Measurements from ENCODE around the gene DLD. TPM values are rescaled to one million over a fixed set of nuclear protein-coding genes. Genes with fewer than 3 reads are reported as not detected.

Gene DLD
- total RNA-seq, 4 donors from 2014 or later: 46.0 to 131 (median 126) TPM

- intact Hi-C loops (cut with DNase I; ENCODE audit: low total_unique reads): loop anchor here (10.0 kb wide), 1 partner anchor 70 kb away; the partner anchor contains the start of gene LAMB1
- H3K36me3 ChIP-seq: peaks cover 0 to 21% (median 3%) of the 10 kb centered on the region in 4 donors
These were observed 44.2 kb downstream of the DLD start for GRCh38 chr7:107934991-107935770.

GRCh38 chr7:107936312-107936711 is 45.3 kb downstream of the DLD start:
- Histone ChIP-seq H3K4me1 (peaks cover 12 to 51% (median 20%) of the 10 kb centered on the region in 4 donors), H3K27ac (peak overlapping the region in 2 of 4 donors; percentile 56 to 72), H3K27me3 (no peaks in the 10 kb centered on the region), H3K9me3 (no peaks in the 10 kb centered on the region), H3K4me3 (no peak overlapping the region), H3K36me3 (peaks cover 0 to 11% (median 0%) of the 10 kb centered on the region in 4 donors)
- DNase-seq: no peak
- in situ Hi-C loops (cut with MboI; ENCODE audit: low pct_ligation_motif_present in 1 of 4, low pct_unique_long_range_greater_than_20kb in 1 of 4, low sequenced_read_pairs in 3 of 4) (no loop called here), intact Hi-C loops (cut with DNase I; ENCODE audit: low total_unique reads) (loop anchor here (10.0 kb wide), 1 partner anchor 68 kb away; the partner anchor contains the start of gene LAMB1)
- no peak for TF ChIP-seq POLR2A (IDR thresholded peaks at IDR 0.05)
- no peak for TF ChIP-seq POLR2AphosphoS5 (IDR thresholded peaks at IDR 0.05)
- no peak for TF ChIP-seq EP300 (IDR thresholded peaks at IDR 0.05; ENCODE audit: low read depth)
- TF ChIP-seq CTCF (IDR thresholded peaks at IDR 0.05): no peak
- 88 to 91% methylated on average over 2 of the region's 2 CpGs for WGBS, 2 donors (ENCODE audit: low coverage in 1 of 2)

More at GRCh38 chr7:107934991-107935770, 44.2 kb downstream of the DLD start:
- H3K9me3 ChIP-seq: no peaks in the 10 kb centered on the region
- no peak for DNase-seq
- WGBS, 2 donors (ENCODE audit: low coverage in 1 of 2): 87 to 94% methylated on average over 6 to 8 of the region's 8 CpGs
- peak overlapping the region in 3 of 4 donors; percentile 15 to 78 (median 56) for H3K27ac ChIP-seq
- in situ Hi-C loops (cut with MboI; ENCODE audit: low pct_ligation_motif_present in 1 of 4, low pct_unique_long_range_greater_than_20kb in 1 of 4, low sequenced_read_pairs in 3 of 4): no loop called here
- TF ChIP-seq POLR2A (IDR thresholded peaks at IDR 0.05) (no peak), CTCF (IDR thresholded peaks at IDR 0.05) (no peak), POLR2AphosphoS5 (IDR thresholded peaks at IDR 0.05) (no peak), EP300 (IDR thresholded peaks at IDR 0.05; ENCODE audit: low read depth) (no peak)
- H3K27me3 ChIP-seq: no peaks in the 10 kb centered on the region
- H3K4me1 ChIP-seq: peaks cover 11 to 44% (median 20%) of the 10 kb centered on the region in 4 donors
- H3K4me3 ChIP-seq: no peak overlapping the region

DNA sequence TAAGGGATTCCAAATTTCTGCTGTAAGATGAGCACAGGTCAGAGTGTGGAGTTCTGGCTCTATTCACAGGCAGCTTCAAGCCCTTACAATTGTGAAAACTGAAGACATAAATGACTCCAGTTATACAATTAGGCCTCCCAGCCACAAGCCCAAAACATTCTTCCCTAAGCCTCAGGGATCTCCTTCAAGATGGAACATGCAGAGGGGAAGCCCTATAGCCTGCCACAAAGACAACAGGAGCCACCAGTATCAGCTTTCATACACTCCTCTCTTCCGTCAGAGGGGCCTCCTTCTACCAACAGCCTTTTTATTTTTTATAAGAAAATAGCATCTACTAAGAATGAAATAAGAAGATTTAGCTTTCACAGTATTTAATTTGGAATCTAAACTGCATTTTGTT is 46.5 kb downstream of the DLD start:
- peaks cover 0 to 9% (median 0%) of the 10 kb centered on the region in 4 donors for H3K36me3 ChIP-seq
- DNase-seq: no peak
- in situ Hi-C loops (cut with MboI; ENCODE audit: low pct_ligation_motif_present in 1 of 4, low pct_unique_long_range_greater_than_20kb in 1 of 4, low sequenced_read_pairs in 3 of 4): no loop called here
- intact Hi-C loops (cut with DNase I; ENCODE audit: low total_unique reads): loop anchor here (10.0 kb wide), 1 partner anchor 67 kb away; the partner anchor contains the start of gene LAMB1
- no peaks in the 10 kb centered on the region for H3K27me3 ChIP-seq
- H3K9me3 ChIP-seq: no peaks in the 10 kb centered on the region
- H3K4me3 ChIP-seq: no peak overlapping the region
- H3K27ac ChIP-seq: peak overlapping the region; percentile 66 to 82 (median 72)
- 76 to 100% methylated on average over 1 of the region's 1 CpG for WGBS, 2 donors (ENCODE audit: low coverage in 1 of 2)
- TF ChIP-seq EP300 (IDR thresholded peaks at IDR 0.05; ENCODE audit: low read depth) (no peak), POLR2AphosphoS5 (IDR thresholded peaks at IDR 0.05) (no peak), POLR2A (IDR thresholded peaks at IDR 0.05) (no peak), CTCF (IDR thresholded peaks at IDR 0.05) (no peak)
- H3K4me1 ChIP-seq: peaks cover 6 to 45% (median 20%) of the 10 kb centered on the region in 4 donors

GRCh38 chr7:107938456-107939250 is 47.7 kb downstream of the DLD start:
- peak in 1 of 3 donors; percentile 16 for TF ChIP-seq POLR2AphosphoS5 (IDR thresholded peaks at IDR 0.05)
- TF ChIP-seq CTCF (IDR thresholded peaks at IDR 0.05): no peak
- Histone ChIP-seq H3K27me3 (no peaks in the 10 kb centered on the region), H3K4me1 (peaks cover 5 to 41% (median 18%) of the 10 kb centered on the region in 4 donors), H3K9me3 (no peaks in the 10 kb centered on the region), H3K27ac (peak overlapping the region; percentile 66 to 82 (median 72)), H3K4me3 (no peak overlapping the region), H3K36me3 (peaks cover 0 to 10% (median 1%) of the 10 kb centered on the region in 4 donors)
- no peak for DNase-seq
- intact Hi-C loops (cut with DNase I; ENCODE audit: low total_unique reads) (loop anchor here (10.0 kb wide), 1 partner anchor 66 kb away; the partner anchor contains the start of gene LAMB1), in situ Hi-C loops (cut with MboI; ENCODE audit: low pct_ligation_motif_present in 1 of 4, low pct_unique_long_range_greater_than_20kb in 1 of 4, low sequenced_read_pairs in 3 of 4) (no loop called here)
- WGBS, 2 donors (ENCODE audit: low coverage in 1 of 2): 68 to 89% methylated on average over 3 to 6 of the region's 6 CpGs
